Activated T-helper 1 cell treated with anti-CD3 and anti-CD28 coated beads, Interleukin-2, amount 50 U/mL, for 16 hours (primary cell): ENCODE measurements around the gene PCSK4.
"Not testable (repeated sequence)": the region's sequence is repeated elsewhere in the genome, so short reads cannot be mapped to it uniquely, and the experiment has no call there.

Experiments
- DNase-seq, 2 donors: peaks; one replicate each; pipeline ENCODE4 v3.0.0-alpha.2; 2020; ENCODE audit warnings: low read depth in 1 of 2, low spot score in 1 of 2

The PCSK4 gene

DNA sequence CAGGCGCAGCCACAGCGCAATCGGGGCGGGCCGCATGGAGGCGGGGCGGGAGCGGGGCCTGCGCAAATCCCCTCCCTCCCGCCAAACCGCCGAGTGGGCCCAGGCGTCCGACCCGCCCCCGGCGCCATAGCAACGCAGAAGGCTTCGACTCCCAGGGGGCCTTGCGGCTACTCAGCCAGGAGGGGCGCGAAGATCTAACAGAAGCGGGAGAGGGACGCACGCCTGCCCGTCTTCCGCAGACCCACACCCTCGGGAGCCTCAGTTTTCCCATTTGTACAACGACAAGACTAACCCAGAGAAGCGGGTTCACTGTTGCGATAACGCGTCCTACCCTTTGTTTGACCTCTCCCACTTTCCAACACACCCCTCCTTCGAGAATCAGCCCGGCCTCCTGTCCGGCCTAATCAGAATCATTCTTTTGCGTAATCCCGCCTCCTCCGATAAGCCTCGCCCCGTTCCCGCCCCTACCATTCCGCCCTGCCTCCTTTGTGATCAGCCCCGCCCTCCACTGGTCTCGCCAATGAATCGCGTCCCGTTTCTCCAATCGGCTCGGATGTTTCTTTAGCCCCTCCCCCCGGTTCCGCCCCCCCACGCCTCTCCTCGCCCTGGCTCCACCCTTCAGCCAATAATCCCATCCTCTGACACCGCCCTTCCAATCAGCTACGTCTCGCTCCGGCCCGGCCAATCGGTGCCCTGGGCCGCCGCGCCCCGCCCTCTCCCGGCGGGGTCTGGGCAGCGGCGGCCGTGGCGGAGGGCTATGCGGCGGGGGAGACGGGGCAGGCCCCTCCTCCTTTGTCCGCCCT is at the start of gene PCSK4:
TSS of gene PCSK4 (minus strand) at position 40 of the 803 bp plus-strand sequence. CDS start at position 36, 4 bp downstream.
- DNase-seq: peak; percentile 94

DNA sequence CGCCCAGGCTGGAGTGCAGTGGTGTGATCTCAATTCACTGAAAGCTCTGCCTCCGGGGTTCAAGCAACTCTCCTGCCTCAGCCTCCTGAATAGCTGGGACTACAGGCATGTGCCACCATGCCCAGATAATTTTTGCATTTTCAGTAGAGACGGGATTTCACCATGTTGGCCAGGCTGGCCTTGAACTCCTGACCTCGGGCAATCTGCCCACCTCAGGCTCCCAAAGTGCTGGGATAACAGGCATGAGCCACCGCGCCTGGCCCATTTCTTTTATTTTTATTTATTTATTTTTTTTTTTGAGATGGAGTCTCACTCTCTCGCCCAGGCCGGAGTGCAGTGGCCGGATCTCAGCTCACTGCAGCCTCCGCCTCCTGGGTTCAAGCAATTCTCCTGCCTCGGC is 49.6 kb upstream of the PCSK4 start:
- not testable (repeated sequence) for DNase-seq

DNA sequence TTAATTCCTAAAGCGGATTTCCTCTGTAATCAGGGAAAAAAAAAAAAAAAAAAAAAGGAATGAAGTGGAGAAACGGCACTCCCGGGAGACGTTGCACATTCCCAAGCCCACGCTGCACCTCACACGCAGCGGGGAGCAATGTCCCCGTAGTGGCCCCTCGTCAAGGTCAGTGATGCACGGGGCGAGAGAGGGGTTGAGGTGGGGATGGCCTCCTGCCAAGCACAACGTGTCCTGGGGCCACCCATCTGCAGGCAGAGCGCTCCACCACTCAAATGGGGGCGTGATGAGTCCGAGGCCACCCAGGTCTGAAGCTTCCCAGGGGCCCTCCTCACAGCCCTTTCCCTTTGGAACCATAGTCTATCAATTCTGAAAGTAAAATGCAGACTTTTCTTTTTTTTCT is 48.8 kb upstream of the PCSK4 start:
- no peak for DNase-seq

DNA sequence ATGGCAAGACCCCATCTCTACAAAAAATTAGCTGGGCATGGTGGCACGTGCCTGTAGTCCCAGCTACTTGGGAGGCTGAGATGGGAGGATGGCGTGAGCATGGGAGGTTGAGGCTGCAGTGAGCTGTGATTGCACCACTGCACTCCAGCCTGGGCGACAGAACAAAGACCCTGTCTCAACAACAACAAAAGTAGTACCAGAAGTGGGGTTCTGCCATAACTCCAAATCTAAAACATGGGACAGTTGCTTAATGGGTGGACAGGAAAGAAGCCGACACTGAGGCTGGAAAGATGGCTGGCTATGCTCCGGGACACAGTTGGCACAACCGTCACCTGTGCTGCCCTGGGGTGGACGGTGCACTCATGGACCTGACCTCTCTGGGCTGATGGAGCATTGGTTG is 45.5 kb upstream of the PCSK4 start:
- DNase-seq: not testable (repeated sequence)

DNA sequence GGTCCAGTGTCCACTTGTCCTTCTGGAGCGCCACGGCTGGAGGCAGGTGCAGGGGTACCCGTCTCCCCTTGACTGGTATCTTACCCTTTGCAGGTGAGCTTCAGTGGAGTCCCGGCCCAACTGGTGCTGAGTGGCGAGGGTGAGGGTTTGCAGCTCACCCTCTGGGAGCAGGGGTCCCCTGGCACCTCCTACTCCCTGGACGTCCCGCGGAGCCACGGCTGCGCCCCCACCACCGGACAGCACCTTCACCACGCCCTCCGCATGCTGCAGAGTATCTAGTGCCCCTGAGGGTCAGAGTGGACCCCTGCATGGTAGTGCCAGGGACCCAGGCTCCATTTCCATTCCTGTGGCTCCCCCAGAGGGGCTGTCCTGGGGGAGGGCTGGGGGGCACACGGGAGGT is 44.8 kb upstream of the PCSK4 start:
- DNase-seq: no peak

DNA sequence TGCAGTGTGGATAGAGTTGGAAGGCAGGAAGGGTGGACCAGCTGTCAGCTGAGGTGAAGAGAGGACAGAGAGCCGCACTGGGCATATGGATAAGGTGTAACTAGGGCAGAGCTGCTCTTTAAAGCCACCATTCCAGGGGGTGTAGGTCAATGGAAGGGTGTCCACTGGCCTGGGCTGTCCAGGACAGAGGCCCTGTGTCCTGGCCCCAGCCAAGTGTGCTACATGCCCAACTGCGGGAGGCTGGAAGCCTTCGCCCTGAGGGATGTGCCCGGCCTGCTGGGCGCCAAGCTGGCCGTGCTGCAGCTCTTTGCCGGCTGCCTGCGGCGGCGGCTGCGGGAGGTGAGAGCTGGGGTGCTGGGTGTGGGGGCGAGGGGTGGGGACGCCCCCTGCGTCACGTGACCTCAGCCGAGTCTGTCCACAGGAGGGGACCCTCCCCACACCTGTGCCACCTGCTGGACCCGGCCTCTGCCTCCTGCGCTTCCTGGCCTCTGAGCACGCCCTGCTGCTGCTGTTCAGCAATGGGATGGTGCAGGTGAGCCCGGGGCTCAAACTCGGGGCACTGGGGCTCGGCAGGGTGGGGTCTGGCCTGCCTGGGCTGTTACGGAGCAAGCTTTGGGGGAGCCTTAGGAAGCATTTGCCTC is 43.5 kb upstream of the PCSK4 start:
- DNase-seq: no peak

DNA sequence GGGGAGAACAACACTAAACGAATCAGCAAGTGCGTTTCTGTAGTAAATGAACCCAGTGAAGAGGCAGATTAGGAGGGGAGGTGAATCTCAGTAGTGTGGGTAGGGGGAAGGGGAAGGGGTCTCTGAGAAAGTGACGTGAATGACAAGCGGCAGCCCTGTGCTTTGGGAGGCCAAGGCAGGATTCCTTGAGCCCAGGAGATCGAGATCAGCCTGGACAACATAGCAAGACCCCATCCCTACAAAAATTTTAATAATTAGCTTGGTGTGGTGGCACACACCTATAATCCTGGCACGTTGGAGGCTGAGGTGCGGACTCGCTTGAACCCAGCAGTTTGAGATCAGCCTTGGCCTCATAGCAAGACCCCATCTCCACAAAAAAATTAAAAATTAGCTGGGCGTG is 41.9 kb upstream of the PCSK4 start:
- DNase-seq: no peak

DNA sequence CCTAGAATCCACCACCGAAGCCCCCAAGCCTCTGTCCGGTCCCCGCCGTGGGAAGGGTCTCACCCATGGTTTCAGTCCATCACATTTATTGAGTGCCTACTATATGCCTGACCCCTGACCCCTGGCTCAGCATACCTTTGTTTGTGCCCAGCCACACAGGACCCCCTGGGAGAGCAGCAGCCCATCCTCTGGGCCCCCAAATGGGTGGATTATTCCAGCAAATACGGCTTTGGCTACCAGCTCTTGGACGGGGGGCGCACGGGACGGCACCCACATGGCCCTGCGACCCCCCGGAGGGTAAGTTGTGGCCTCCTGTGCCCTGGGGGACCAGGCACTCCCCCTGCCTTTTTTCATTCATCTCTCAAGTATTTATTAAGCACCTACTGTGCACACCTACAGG is 41.4 kb upstream of the PCSK4 start:
- DNase-seq: no peak

DNA sequence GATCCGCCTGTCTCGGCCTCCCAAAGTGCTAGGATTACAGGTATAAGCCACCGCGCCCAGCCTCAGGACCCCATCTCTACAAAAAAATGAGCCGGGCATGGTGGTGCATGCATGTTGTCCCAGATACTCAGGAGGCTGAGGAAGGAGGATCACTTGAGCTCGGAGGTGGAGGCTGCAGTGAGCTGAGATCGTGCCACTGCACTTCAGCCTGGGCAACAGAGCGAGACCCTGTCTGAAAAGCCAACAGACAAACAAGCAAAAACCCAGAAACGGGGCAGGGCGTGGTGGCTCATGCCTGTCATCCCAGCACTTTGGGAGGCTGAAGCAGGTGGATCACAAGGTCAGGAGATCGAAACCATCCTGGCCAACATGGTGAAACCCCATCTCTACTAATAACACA is 40.7 kb upstream of the PCSK4 start:
- not testable (repeated sequence) for DNase-seq

DNA sequence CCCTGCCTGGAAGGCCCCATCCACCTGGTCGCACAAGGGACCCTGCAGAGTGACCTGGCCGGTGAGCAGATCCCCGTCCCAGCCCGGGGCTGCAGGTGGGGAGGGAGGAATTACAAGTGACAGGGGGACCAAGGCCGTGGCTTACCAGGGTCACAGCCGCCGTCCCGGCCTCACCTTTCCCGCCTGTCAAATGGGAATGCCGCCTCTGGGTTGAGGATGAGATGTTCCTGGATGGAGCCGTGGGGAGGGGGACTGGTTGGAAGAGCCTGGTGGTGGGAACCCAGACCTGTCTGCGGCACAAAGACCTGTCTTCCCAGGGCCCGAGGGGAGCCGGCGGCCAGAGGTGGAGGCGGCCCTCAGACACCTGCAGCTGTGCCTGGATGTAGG is 39.3 kb upstream of the PCSK4 start:
- no peak for DNase-seq

DNA sequence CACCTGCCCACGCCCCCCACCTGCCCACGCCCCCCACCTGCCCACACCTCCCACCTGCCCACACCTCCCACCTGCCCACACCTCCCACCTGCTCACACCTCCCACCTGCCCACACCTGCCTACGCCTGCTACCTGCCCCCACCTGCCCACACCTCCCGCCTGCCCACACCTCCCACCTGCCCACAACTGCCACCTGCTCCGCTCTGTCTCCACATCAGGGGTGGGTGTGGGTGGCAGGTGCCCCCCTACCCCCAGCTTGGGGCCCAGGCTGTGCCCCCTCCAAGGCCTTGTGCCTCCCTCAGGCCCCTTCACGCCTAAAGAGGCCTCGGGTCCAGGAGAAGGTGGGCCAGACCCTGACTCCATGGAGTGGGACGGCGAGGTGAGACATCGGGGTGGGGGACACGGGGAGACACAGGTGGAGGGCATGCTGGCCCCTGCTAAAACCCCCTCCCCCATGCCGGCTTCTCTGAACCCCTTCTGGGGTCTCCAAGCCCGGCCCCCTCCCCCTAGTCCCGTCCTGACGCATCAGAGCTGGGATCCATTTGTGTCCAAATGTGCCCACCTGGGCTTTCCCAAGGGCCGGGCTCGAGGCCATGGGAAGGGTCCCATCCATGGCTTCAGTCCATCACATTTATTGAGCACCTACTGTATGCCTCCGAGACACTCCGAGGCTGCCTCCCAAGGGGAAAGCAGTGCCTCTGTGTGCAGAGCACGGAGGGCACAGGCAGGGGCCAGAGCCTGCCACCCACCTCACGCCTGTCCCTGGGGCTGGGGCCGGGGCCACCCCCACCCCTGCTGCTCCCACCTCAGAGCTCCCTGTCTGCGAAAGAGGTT is 38.7 kb upstream of the PCSK4 start:
- no peak for DNase-seq

DNA sequence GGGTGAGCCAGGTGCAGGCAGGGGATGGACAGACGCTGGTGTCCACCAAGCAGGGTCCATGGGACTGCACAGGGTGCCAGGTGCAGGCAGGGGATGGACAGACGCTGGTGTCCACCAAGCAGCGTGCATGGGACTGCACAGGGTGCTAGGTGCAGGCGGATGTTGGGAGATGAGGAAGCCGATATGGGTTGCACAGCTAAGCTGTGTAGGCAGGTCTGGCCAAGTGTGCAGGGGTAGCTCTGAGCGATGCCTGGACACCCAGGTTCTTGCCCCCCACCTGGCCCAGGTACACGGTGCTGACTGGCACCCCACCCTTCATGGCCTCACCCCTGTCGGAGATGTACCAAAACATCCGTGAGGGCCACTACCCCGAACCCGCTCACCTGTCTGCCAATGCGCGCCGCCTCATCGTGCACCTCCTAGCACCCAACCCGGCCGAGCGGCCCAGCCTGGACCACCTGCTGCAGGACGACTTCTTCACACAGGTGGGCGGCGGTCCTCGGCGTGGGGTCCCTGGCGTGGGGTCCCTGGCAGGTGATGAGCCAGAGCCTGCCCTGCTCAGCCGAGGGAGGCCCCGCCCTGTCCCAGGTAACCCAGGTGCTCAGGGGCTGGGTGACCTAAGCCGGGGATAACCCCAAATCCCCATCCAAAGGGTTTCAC is 37.6 kb upstream of the PCSK4 start:
- DNase-seq: no peak

DNA sequence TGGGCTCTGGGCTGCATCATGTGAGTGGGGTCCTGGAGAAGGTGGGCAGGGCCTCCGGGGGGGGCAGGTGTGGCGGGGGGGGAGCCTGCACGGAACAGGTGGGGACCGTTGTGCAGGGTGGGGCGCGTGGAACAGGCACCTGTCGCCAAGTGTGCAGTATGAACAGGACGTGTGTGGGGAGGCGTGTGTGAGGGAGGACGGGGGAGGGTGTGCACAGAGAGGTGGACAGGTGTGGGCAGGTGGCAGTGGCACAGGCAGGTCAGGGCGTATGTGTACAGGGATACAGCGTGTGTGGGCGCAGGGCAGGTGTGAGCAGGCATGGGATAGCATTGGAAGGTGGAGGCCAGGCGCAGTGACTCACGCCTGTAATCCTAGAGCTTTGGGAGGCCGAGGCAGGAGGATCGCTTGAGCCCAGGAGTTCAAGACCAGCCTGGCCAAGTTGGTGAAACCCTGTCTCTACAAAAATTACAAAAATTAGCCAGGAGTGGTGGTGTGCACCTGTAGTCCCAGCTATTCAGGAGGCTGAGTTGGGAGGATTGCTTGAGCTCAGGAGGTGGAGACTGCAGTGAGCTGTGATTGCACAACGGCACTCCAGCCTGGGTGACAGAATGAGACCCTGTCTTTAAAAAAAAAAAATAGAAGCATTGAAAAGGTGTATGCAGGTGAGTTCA is 37.0 kb upstream of the PCSK4 start:
- DNase-seq: no peak

DNA sequence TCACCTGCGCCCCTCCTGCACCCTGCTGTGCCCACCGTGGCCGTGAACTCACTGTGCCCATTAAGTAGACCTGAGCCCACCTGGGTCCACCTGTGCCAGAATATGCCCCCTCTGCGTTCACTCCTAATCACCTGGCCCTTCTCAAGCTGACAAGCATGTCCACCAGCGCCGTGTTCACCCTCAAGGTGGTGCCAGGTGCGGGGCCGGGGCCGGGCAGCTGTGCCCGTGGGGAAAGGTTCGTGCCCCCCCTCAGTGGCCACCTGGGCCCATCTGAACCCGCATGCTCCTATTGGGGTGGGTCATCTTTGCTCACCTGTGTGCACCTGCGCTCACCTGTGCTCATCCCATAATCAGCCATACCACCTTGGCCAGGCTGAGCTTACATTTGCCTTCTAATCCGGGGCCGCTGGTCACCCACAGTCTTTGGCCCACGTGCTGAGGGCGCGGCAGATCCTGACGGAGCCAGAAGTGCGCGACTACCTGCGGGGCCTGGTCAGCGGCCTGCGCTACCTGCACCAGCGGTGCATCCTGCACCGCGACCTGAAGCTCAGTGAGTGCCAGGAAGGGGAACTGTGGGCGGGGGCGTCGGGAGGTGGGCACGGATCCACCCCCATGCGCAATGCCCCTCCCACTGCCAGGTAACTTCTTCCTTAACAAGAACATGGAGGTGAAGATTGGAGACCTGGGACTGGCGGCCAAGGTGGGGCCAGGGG is 36.1 kb upstream of the PCSK4 start:
- no peak for DNase-seq

DNA sequence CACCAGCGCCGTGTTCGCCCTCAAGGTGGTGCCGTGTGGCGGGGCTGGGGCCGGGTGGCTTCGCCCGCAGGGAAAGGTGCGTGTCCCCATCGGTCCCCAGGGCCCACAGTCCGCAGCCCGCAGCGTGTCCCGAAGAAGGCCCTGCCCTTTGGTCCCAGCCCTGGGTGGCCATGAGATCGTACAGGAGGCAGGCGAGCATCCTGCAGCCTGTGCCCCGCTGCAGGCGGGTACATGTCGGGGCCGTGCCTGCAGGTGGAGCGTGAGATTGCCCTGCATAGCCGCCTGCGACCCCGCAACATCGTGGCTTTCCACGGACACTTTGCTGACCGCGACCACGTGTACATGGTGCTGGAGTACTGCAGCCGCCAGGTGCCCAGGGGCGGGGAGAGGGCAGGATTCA is 35.2 kb upstream of the PCSK4 start:
- DNase-seq: no peak

DNA sequence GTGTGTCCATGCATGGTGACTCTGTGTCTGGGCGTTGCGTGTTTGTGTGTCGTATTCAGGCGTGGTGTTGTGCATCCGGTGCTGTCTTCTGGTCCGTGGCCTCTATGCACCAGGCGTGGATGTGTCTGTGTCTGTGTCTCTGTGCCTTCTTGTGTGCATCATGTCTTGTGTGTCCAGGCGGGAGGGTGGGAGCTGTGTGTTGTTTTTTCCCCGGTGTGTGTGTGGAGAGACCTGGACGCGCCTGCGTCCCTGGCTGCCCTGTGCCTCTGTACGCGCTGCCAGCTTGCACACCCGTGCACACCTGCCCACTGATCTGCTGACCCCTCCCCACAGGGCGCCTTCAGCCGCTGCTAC is 34.8 kb upstream of the PCSK4 start:
- DNase-seq: no peak

DNA sequence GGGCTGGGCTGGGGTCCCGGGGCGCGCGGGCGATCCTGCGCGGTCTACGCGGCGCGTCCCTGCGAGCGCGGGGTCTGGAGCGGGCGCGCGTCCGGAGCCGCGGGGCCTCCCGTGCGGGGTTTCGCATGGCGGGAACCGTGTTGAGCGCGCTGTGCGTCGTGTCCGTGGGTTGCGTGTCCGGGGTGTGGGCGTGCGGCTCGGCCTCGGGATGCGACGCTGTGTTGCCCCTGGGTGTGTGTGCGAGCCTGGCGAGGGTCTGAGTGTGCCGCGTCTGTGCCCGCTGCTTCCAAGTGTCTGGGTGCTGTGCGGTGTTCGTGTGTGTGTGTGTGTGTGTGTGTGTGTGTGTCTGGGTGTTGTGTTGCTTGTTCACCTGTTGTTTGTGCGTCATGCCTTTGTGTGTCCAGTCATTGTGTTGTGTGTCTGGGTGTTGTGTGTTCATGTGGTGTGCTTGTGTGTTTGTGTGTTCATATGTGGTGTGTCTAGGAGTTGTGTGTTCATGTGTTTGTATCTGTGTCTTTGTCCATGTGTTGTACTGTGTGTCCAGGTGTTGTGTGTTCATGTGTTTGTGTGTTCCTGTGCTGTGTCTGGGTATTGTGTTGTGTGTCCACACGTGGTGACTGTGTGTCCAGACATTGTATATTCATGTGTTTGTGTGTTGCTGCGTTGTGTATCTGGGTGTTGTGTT is 34.3 kb upstream of the PCSK4 start:
- DNase-seq: no peak

DNA sequence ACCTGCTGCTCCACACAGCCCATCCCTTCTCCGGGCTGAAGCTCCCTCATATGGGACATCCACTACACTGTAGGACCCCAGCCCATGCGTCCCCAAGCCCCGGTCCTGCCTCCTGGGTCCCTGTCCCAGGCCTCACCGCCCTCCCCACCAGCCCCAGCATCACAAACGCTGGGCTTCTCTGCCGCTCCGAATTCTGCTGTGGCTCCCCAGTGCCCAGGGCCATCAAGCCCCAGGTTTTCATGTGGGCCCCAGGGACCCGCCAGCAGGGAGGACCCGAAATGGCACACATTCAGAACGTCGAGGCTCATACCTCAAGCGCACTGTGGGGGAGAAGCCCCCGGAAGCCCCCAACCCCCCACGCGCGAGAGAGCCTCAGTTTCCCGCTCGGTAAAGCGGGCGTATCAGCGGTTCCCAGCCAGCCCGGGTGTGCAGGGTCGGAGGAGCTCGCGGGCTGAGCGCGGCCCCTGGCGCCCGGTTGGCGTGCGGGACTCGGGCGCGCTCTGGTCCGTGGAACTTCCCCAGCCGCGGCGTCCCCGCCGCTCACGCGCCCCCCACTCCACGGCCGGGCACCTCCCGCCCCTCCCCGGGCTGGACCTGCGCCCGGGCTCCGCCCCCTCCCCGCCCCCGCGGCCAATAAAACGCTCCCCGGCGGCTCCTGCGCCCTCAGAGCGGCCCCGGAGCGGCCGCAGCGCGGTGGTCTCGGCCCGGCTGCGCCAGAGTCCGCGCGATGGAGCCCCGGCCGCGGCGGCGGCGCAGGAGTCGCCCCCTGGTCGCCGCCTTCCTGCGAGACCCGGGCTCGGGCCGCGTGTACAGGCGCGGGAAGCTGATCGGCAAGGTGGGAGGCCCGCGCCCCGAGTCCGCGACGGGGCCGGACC is 33.5 kb upstream of the PCSK4 start, which contains the start of gene PLK5:
TSS of gene PLK5 (plus strand) at position 666 of the 875 bp plus-strand sequence. CDS start 2,920 bp downstream, outside the sequence.
- no peak for DNase-seq

DNA sequence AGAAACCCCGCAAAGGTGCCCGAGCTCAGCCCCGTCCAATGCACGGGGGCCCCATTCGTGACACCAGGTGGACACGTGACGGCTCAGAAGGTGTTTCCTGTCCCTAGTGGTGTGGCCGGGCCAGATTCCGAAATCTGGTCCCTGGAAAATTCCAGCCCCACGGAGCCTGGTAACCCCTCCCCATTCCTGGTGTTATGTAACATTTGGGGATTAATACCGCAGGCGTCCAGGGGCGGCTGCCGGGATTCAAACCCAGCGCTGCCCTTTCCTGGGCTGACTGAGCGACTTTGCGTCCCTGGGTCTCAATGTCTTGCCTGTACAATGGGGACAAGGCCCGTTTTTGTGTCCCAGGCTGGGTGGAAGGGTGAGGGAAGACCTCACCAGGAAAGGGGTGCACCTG is 32.7 kb upstream of the PCSK4 start:
- DNase-seq: no peak
